HCT116 (cell line): ENCODE measurements around the gene CHAD. TPM values are rescaled to one million over a fixed set of nuclear protein-coding genes. Genes with fewer than 3 reads are reported as not detected.

Experiments used
- ATAC-seq: fragments of 200-7000 bp; cut with Tn5 transposase; 2 replicates; pipeline ENCODE4 v1.9.1; 2020; ENCODE audit warnings: mild to moderate bottlenecking, moderate library complexity
- BruUV-seq: library from RNA; stranded (reverse); fragments of 400-500 nt; replicated peaks from 2 replicates; lab custom pipeline; 2021; lab: Mats Ljungman, UMichigan
- CTCF ChIA-PET: fragments of 300-600 bp; sonication (Branson Sonifier 250); formaldehyde crosslinking; loops from one replicate; lab custom pipeline; 2021; ENCODE audit warnings: antibody characterized with exemption; lab: Charles Lee
- POLR2A ChIA-PET: fragments of 300-600, 350-600 bp; sonication (Branson Sonifier 250); formaldehyde crosslinking; loops from one replicate; lab custom pipeline; 2021; ENCODE audit warnings: antibody characterized with exemption; lab: Charles Lee
- RAD21 ChIA-PET, 2 experiments: fragments of 300-600 bp; sonication (Branson Sonifier 250); formaldehyde crosslinking; loops; one replicate each; lab custom pipeline; 2023; ENCODE audit warnings: low total read pairs in 2 of 2; ENCODE audit not compliant: uncharacterized antibody in 2 of 2, unreplicated experiment in 2 of 2, low non-redundant PET in 1 of 2; lab: Charles Lee
- DNase-seq: peaks from one replicate; pipeline ENCODE4 v3.0.0-alpha.2; 2010; ENCODE audit warnings: low read depth, low spot score
- H2AFZ ChIP-seq: fragments of 200-600 bp; shearing (Covaris generic), sonication (generic); 2 replicates; pipeline ENCODE4 v1.6.1; 2017; ENCODE audit warnings: low read depth, mixed run types, mixed read lengths, antibody characterized with exemption, low read length; ENCODE audit not compliant: poor library complexity, severe bottlenecking
- H3K27ac ChIP-seq: 2 replicates; pipeline ENCODE4 v1.5.1; 2012; ENCODE audit warnings: low read depth, low read length
- H3K27me3 ChIP-seq: fragments of 200-600 bp; sonication (generic); 2 replicates; pipeline ENCODE4 v1.6.1; 2016; ENCODE audit warnings: mixed run types, low read length, mixed read lengths; ENCODE audit not compliant: insufficient read depth
- H3K36me3 ChIP-seq, 2 experiments: fragments of 200-500 bp in 1 of 2; fragments of 200-600 bp in 1 of 2; sonication (Bioruptor generic) in 1 of 2; sonication (generic) in 1 of 2; 2 replicates each; pipeline versions ENCODE4 v1.5.1 to v1.6.1; 2014 to 2016; ENCODE audit warnings: low read length in 2 of 2, inconsistent platforms in 1 of 2, mixed read lengths in 1 of 2, mixed run types in 1 of 2; ENCODE audit not compliant: insufficient read depth in 2 of 2, control insufficient read depth in 1 of 2
- H3K4me1 ChIP-seq, 2 experiments: fragments of 200-600 bp in 1 of 2; sonication (generic) in 1 of 2; 2 replicates each; pipeline versions ENCODE4 v1.5.1 to v1.6.1; 2012 to 2017; ENCODE audit warnings: low read length in 2 of 2, inconsistent platforms in 1 of 2, mild to moderate bottlenecking in 1 of 2, mixed read lengths in 1 of 2, mixed run types in 1 of 2, moderate library complexity in 1 of 2; ENCODE audit not compliant: insufficient read depth in 2 of 2, control insufficient read depth in 1 of 2
- H3K4me2 ChIP-seq: fragments of 200-600 bp; sonication (generic); 2 replicates; pipeline ENCODE4 v1.6.1; 2017; ENCODE audit warnings: mixed run types, low read length, mixed read lengths
- H3K4me3 ChIP-seq, 2 experiments: fragments of 200-600 bp in 1 of 2; sonication (generic) in 1 of 2; replicated peaks in 1 of 2; 2 replicates each; pipeline ENCODE4 v1.5.1; 2011 to 2016; ENCODE audit warnings: low read length in 2 of 2, control low read depth in 1 of 2, low read depth in 1 of 2, mild to moderate bottlenecking in 1 of 2, mixed read lengths in 1 of 2, mixed run types in 1 of 2
- H3K79me2 ChIP-seq: fragments of 200-600 bp; sonication (generic); 2 replicates; pipeline ENCODE4 v1.6.1; 2017; ENCODE audit warnings: mild to moderate bottlenecking, mixed run types, low read length, moderate library complexity, mixed read lengths; ENCODE audit not compliant: insufficient read depth
- H3K9ac ChIP-seq: fragments of 200-600 bp; sonication (generic); 2 replicates; pipeline ENCODE4 v1.6.1; 2016; ENCODE audit warnings: low read length, mixed read lengths
- H3K9me2 ChIP-seq: fragments of 200-600 bp; sonication (generic), shearing (Covaris generic); 2 replicates; pipeline ENCODE4 v1.6.1; 2017; ENCODE audit warnings: mixed run types, mild to moderate bottlenecking, moderate library complexity; ENCODE audit not compliant: insufficient read depth
- H3K9me3 ChIP-seq, 2 experiments: fragments of 200-500 bp in 1 of 2; fragments of 200-600 bp in 1 of 2; sonication (Bioruptor generic) in 1 of 2; sonication (generic) in 1 of 2; 2 replicates each; pipeline ENCODE4 v1.6.1; 2014 to 2017; ENCODE audit warnings: low read length in 2 of 2, mixed read lengths in 2 of 2, inconsistent platforms in 1 of 2, low read depth in 1 of 2, mild to moderate bottlenecking in 1 of 2, mixed run types in 1 of 2, moderate library complexity in 1 of 2; ENCODE audit not compliant: control insufficient read depth in 1 of 2, insufficient read depth in 1 of 2
- H4K20me1 ChIP-seq: fragments of 200-600 bp; sonication (generic), shearing (Covaris generic); 2 replicates; pipeline ENCODE4 v1.6.1; 2017; ENCODE audit warnings: mixed run types, mild to moderate bottlenecking, moderate library complexity; ENCODE audit not compliant: insufficient read depth
- CBX3 ChIP-seq: IDR thresholded peaks from 2 replicates; pipeline ENCODE4 v1.6.1; 2012; ENCODE audit warnings: low read depth
- CEBPB ChIP-seq: IDR thresholded peaks from 2 replicates; pipeline ENCODE4 v1.6.1; 2012; ENCODE audit warnings: low read depth
- ELF1 ChIP-seq: IDR thresholded peaks from 2 replicates; pipeline ENCODE4 v1.6.1; 2012; ENCODE audit warnings: low read depth, borderline replicate concordance
- EZH2phosphoT487 ChIP-seq: fragments of 200-600 bp; IDR thresholded peaks from 2 replicates; pipeline ENCODE4 v1.6.1; 2018; ENCODE audit warnings: antibody characterized with exemption, borderline replicate concordance
- FOSL1 ChIP-seq: IDR thresholded peaks from 2 replicates; pipeline ENCODE4 v1.6.1; 2012; ENCODE audit warnings: low read depth
- POLR2AphosphoS5 ChIP-seq: IDR thresholded peaks from 2 replicates; pipeline ENCODE4 v1.6.1; 2011; ENCODE audit warnings: mild to moderate bottlenecking, low read depth, low read length, moderate library complexity
- SP1 ChIP-seq: IDR thresholded peaks from 2 replicates; pipeline ENCODE4 v1.6.1; 2012; ENCODE audit warnings: low read depth
- SRF ChIP-seq: IDR thresholded peaks from 2 replicates; pipeline ENCODE4 v1.6.1; 2012; ENCODE audit warnings: low read depth
- TCF7L2 ChIP-seq: IDR thresholded peaks from 2 replicates; pipeline ENCODE4 v1.7.0; 2011; ENCODE audit warnings: borderline replicate concordance, inconsistent platforms; ENCODE audit not compliant: insufficient read depth, insufficient read length; ENCODE audit errors: extremely low read depth
- YY1 ChIP-seq: IDR thresholded peaks from 2 replicates; pipeline ENCODE4 v1.6.1; 2011; ENCODE audit warnings: low read length, low read depth, moderate library complexity, mild to moderate bottlenecking; ENCODE audit not compliant: insufficient replicate concordance; ENCODE audit errors: extremely low read depth
- ZFX ChIP-seq: fragments of 450-650 bp; IDR thresholded peaks from 2 replicates; pipeline ENCODE4 v1.6.1; 2017
- ZNF274 ChIP-seq: fragments of 200-500 bp; sonication (Bioruptor generic); IDR thresholded peaks from 2 replicates; pipeline ENCODE4 v1.6.1; 2014; ENCODE audit warnings: mild to moderate bottlenecking, low read depth, low read length, inconsistent platforms
- intact Hi-C: fragments of 100-400 bp; cut with micrococcal nuclease; formaldehyde crosslinking; loops from 2 replicates; pipeline ENCODE4 v1.10.0; 2022
- total RNA-seq: library from RNA; stranded (reverse); gene quantifications from one replicate; pipeline ENCODE4 v1.2.1, GENCODE V29; 2021; ENCODE audit not compliant: unreplicated experiment
- TF ChIP-seq, protein P1 (sequence below): IDR thresholded peaks from 2 replicates; pipeline ENCODE4 v1.6.1; 2011; ENCODE audit warnings: mild to moderate bottlenecking, low read length, moderate library complexity; ENCODE audit not compliant: insufficient replicate concordance; ENCODE audit errors: extremely low read depth
- TF ChIP-seq, protein P2 (sequence below): IDR thresholded peaks from 2 replicates; pipeline ENCODE4 v1.6.1; 2012
- TF ChIP-seq, protein P3 (sequence below): IDR thresholded peaks from 2 replicates; pipeline ENCODE4 v1.6.1; 2012

The CHAD gene
- total RNA-seq, 1 experiment from 2014 or later, result not detected

DNA sequence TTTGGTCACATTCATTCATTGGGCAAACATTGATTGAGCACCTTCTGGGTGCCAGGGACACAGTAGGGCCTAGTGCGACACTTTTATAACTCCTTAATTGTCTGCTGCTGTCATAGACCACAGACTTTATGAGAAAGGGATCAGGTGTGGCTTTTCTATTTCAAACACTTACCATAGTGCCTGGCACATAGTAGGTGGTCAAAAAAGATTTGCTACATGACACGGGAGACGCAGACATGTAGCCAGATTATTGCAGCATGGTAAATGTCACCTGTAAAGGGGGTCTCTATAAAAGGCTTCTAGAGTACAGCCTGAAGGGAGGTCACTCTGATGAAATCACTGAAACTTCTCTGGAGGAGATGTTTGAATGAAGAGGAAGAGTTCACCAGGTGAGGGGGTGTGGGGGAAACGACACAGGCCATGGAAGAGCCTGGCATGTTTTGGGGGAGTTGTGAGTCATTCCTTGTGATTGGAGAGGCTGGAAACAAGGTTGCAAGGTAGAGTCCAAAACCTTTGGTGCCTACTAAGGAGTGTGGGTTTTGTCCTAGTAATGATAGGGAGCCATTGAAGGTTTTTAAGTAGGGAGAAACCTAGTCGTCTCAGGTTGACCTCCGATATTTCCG lies 11.6 kb upstream of the CHAD start:
- Histone ChIP-seq H3K4me2 (peak overlapping the region; percentile 87), H3K9ac (peak overlapping the region; percentile 88)

More for the DNA sequence above, 11.6 kb upstream of the CHAD start:
- ChIA-PET CTCF (interaction anchor here (0.9 to 2.4 kb wide), 15 partner anchors 13 to 387 kb away, joined by 3 to 33 read pairs (median 4); partner anchors contain the start of gene LRRC59), RAD21 (interaction anchor here in 1 of 2 experiments (0.9 kb wide), 1 partner anchor 280 kb away, joined by 3 read pairs; no protein-coding TSS in a partner anchor), POLR2A (interaction anchor here (0.9 to 2.0 kb wide), 5 partner anchors 53 to 386 kb away, joined by 3 to 12 read pairs (median 4); partner anchors contain the start of genes EPN3, LRRC59 and TOB1)
- DNase-seq (no peak), ATAC-seq (no peak)
- Histone ChIP-seq H3K4me1 (peaks cover 21 to 42% of the 10 kb centered on the region in 2 experiments), H3K4me3 (peak overlapping the region; percentile 78 to 91; a peak in 3 of 4 replicates), H3K27ac (peak overlapping the region; percentile 77), H4K20me1 (no peaks in the 10 kb centered on the region), H2AFZ (no peak overlapping the region), H3K9me2 (no peaks in the 10 kb centered on the region), H3K36me3 (peaks cover 24 to 34% of the 10 kb centered on the region in 2 experiments), H3K9me3 (no peaks in the 10 kb centered on the region), H3K79me2 (peaks cover 26% of the 10 kb centered on the region), H3K27me3 (no peaks in the 10 kb centered on the region)
- BruUV-seq, result TSS peak; percentile 52
- intact Hi-C loops, result no loop called here
- no peak for TF ChIP-seq YY1
- TF ChIP-seq SRF, result no peak
- TF ChIP-seq CBX3, result no peak
- TF ChIP-seq POLR2AphosphoS5, result no peak
- TF ChIP-seq FOSL1, result no peak
- no peak for TF ChIP-seq ELF1
- TF ChIP-seq CEBPB, result no peak
- TF ChIP-seq, protein P1, sequence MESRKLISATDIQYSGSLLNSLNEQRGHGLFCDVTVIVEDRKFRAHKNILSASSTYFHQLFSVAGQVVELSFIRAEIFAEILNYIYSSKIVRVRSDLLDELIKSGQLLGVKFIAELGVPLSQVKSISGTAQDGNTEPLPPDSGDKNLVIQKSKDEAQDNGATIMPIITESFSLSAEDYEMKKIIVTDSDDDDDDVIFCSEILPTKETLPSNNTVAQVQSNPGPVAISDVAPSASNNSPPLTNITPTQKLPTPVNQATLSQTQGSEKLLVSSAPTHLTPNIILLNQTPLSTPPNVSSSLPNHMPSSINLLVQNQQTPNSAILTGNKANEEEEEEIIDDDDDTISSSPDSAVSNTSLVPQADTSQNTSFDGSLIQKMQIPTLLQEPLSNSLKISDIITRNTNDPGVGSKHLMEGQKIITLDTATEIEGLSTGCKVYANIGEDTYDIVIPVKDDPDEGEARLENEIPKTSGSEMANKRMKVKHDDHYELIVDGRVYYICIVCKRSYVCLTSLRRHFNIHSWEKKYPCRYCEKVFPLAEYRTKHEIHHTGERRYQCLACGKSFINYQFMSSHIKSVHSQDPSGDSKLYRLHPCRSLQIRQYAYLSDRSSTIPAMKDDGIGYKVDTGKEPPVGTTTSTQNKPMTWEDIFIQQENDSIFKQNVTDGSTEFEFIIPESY, result no peak
- no peak for TF ChIP-seq SP1
- TF ChIP-seq ZNF274, result no peak
- TF ChIP-seq, protein P2, sequence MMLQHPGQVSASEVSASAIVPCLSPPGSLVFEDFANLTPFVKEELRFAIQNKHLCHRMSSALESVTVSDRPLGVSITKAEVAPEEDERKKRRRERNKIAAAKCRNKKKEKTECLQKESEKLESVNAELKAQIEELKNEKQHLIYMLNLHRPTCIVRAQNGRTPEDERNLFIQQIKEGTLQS, result no peak
- TF ChIP-seq, protein P3, sequence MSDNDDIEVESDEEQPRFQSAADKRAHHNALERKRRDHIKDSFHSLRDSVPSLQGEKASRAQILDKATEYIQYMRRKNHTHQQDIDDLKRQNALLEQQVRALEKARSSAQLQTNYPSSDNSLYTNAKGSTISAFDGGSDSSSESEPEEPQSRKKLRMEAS, result no peak
- no peak for TF ChIP-seq TCF7L2
- no peak for TF ChIP-seq ZFX
- TF ChIP-seq EZH2phosphoT487, result no peak
